Measurements from ENCODE around the gene TMEM51. TPM values are rescaled to one million over a fixed set of nuclear protein-coding genes. Genes with fewer than 3 reads are reported as not detected.

Gene TMEM51
- total and polyA plus RNA-seq, 2 of the 13 experiments (the other 11 are each of a cell fraction or from before 2014, with no cell fraction given) = 12.2 to 22.3 TPM

DNA sequence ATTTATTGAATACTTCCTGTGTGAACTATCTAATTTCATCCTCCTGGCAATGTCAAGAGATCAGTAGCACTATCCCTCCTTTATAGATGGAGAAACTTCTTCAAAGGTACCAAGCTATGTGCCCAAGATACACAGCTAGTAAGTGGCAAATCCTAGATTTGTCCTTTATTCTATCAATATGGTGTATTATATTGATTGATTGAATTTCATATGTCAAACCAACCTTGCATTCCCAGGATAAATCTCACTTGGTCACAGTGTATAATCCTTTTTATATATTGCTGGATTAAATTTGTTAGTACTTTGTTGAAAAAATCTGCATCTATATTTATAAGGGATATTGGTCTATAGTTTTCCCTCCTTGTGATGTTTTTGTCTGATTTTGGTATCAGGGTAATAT is 48.8 kb upstream of the TMEM51 start:
- DNase-seq (ENCODE audit: low spot score) = no peak
- Histone ChIP-seq H3K9ac (ENCODE audit: insufficient read depth, low read depth, low read length) (no peak overlapping the region), H3K9me3 (ENCODE audit: low read length) (no peaks in the 10 kb centered on the region), H3K4me3 (replicated peaks in 1 of 3; ENCODE audit: insufficient read depth in 1 of 3, low read depth in 2 of 3, low read length in 3 of 3) (no peak overlapping the region), H3K27me3 (ENCODE audit: control insufficient read depth in 1 of 2, insufficient read depth in 2 of 2, low read length in 2 of 2) (peaks cover 0 to 22% of the 10 kb centered on the region in 2 experiments; a peak in 1 of 5 replicates), H2AFZ (ENCODE audit: low read length) (no peak overlapping the region), H3K79me2 (ENCODE audit: insufficient read depth, low read length) (no peaks in the 10 kb centered on the region), H4K20me1 (ENCODE audit: insufficient read depth, low read length) (no peaks in the 10 kb centered on the region), H3K4me1 (ENCODE audit: insufficient read depth, low read length) (no peaks in the 10 kb centered on the region), H3K36me3 (replicated peaks in 1 of 2; ENCODE audit: control insufficient read depth in 1 of 2, insufficient read depth in 2 of 2, low read length in 2 of 2) (no peaks in the 10 kb centered on the region), H3K27ac (ENCODE audit: extremely low read length, insufficient read depth, low read length) (no peak overlapping the region), H3K4me2 (ENCODE audit: low read depth, low read length) (no peak overlapping the region)
- ChIA-PET CTCF (ENCODE audit: low intra/inter-chr PET ratio, low total read pairs) (no interaction called here), POLR2A (no interaction called here)
- no peak for ATAC-seq
- no TSS peak for BruUV-seq (replicated peaks)
- intact Hi-C loops (cut with micrococcal nuclease; ENCODE audit: unreplicated experiment) (no loop called here), in situ Hi-C loops (cut with HindIII; ENCODE audit: extremely low pct_ligation_motif_present, low pct_unique_long_range_greater_than_20kb) (no loop called here)
- TF ChIP-seq HNRNPL (IDR thresholded peaks at IDR 0.05; ENCODE audit: low read depth, low read length) (no peak), RNF2 (conservative IDR thresholded peaks at IDR 0.05; ENCODE audit: low read depth) (no peak), ZBTB14 (CRISPR knock-in tag; IDR thresholded peaks at IDR 0.05) (no peak), CC2D1A (CRISPR knock-in tag; IDR thresholded peaks at IDR 0.05) (no peak), NCOA5 (CRISPR knock-in tag; IDR thresholded peaks at IDR 0.05) (no peak)
- TF ChIP-seq, protein P1, sequence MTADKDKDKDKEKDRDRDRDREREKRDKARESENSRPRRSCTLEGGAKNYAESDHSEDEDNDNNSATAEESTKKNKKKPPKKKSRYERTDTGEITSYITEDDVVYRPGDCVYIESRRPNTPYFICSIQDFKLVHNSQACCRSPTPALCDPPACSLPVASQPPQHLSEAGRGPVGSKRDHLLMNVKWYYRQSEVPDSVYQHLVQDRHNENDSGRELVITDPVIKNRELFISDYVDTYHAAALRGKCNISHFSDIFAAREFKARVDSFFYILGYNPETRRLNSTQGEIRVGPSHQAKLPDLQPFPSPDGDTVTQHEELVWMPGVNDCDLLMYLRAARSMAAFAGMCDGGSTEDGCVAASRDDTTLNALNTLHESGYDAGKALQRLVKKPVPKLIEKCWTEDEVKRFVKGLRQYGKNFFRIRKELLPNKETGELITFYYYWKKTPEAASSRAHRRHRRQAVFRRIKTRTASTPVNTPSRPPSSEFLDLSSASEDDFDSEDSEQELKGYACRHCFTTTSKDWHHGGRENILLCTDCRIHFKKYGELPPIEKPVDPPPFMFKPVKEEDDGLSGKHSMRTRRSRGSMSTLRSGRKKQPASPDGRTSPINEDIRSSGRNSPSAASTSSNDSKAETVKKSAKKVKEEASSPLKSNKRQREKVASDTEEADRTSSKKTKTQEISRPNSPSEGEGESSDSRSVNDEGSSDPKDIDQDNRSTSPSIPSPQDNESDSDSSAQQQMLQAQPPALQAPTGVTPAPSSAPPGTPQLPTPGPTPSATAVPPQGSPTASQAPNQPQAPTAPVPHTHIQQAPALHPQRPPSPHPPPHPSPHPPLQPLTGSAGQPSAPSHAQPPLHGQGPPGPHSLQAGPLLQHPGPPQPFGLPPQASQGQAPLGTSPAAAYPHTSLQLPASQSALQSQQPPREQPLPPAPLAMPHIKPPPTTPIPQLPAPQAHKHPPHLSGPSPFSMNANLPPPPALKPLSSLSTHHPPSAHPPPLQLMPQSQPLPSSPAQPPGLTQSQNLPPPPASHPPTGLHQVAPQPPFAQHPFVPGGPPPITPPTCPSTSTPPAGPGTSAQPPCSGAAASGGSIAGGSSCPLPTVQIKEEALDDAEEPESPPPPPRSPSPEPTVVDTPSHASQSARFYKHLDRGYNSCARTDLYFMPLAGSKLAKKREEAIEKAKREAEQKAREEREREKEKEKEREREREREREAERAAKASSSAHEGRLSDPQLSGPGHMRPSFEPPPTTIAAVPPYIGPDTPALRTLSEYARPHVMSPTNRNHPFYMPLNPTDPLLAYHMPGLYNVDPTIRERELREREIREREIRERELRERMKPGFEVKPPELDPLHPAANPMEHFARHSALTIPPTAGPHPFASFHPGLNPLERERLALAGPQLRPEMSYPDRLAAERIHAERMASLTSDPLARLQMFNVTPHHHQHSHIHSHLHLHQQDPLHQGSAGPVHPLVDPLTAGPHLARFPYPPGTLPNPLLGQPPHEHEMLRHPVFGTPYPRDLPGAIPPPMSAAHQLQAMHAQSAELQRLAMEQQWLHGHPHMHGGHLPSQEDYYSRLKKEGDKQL (CRISPR knock-in tag; IDR thresholded peaks at IDR 0.05; ENCODE audit: low read depth) = no peak
- TF ChIP-seq, protein P2, sequence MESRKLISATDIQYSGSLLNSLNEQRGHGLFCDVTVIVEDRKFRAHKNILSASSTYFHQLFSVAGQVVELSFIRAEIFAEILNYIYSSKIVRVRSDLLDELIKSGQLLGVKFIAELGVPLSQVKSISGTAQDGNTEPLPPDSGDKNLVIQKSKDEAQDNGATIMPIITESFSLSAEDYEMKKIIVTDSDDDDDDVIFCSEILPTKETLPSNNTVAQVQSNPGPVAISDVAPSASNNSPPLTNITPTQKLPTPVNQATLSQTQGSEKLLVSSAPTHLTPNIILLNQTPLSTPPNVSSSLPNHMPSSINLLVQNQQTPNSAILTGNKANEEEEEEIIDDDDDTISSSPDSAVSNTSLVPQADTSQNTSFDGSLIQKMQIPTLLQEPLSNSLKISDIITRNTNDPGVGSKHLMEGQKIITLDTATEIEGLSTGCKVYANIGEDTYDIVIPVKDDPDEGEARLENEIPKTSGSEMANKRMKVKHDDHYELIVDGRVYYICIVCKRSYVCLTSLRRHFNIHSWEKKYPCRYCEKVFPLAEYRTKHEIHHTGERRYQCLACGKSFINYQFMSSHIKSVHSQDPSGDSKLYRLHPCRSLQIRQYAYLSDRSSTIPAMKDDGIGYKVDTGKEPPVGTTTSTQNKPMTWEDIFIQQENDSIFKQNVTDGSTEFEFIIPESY (CRISPR knock-in tag; IDR thresholded peaks at IDR 0.05) = no peak
- FAIRE-seq = no peak
